H1 (cell line): ENCODE data around the gene ADIPOR2. TPM values are rescaled to one million over a fixed set of nuclear protein-coding genes. Genes with fewer than 3 reads are reported as not detected.

Experiments used
- CEBPB ChIP-seq: IDR thresholded peaks from 2 replicates; pipeline ENCODE4 v1.6.1; 2012; ENCODE audit warnings: low read depth, low read length
- polyA plus RNA-seq, 7 experiments: library from polyadenylated mRNA; depleted of rRNA in 3 of 7; stranded (reverse) in 5 of 7; unstranded in 2 of 7; fragments of >200 nt in 5 of 7; fragments of 200-250 nt in 2 of 7; gene quantifications; 1 replicate in 5 of 7; 2 replicates in 1 of 7; 4 replicates in 1 of 7; pipeline versions ENCODE4 v1.2.1 to v1.2.3, GENCODE V29; 2011 to 2013; ENCODE audit warnings: missing spikeins in 2 of 7, mixed read lengths in 2 of 7
- total RNA-seq: library from RNA; stranded (reverse); fragmentation: NEBNext Ultra II Directional; extraction: Animal tissue kit (Norgen Biotek cat#: 25700); gene quantifications from 2 replicates; pipeline ENCODE4 v1.2.1, GENCODE V29; 2021

Gene ADIPOR2
- total and polyA plus RNA-seq, 2 of the 8 experiments (the other 6 are each of a cell fraction or from before 2014, with no cell fraction given), result 17.5 to 50.8 TPM

DNA sequence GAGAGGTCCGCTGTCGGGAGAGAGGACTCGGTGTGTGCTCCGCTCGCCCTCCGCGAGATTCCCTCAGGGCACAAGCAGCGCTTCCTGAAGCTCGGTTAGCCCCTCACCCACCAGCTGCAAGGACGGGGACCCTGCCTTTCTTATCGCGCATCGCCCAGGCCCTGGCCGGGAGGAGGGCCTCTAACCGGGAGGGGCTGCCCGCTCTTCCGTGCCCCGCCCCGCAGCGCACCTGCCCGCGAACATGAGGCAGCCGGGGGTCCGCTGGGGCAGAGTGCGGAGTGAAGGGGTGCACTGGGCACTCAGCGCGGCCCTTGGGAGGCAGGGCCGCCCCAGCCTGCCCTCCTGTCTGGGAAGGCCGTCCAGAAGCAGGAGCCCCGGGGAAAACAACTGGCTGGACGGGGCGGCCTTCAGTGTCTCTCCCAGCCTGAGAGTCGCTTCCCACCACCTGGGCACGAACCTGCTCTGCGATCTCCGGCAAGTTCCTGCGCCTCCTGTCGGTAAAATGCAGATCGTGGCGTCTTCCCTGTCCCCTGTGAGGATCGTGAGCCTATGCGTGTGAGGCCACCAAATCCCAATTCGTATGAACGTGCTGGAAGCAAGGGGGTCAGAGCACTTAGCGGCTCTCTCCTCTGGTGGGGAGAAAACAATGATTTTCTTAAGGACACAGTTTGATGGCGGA is 28.0 kb upstream of the ADIPOR2 start (continued):
- no peak for TF ChIP-seq CEBPB
